OCI-LY7 (cell line): Measurements from ENCODE around the gene C1orf35.

Experiments
- CTCF ChIP-seq: fragments of 200-600 bp; sonication (generic); conservative IDR thresholded peaks from 2 replicates; pipeline ENCODE4 v1.5.1; 2014; ENCODE audit warnings: mild to moderate bottlenecking, antibody characterized with exemption, low read length, moderate library complexity, mixed read lengths
- EZH2phosphoT487 ChIP-seq: fragments of 200-600 bp; sonication (generic); IDR thresholded peaks from 2 replicates; pipeline ENCODE4 v1.6.1; 2018; ENCODE audit warnings: low read depth, borderline replicate concordance, mild to moderate bottlenecking, mixed run types, antibody characterized with exemption, low read length, moderate library complexity, mixed read lengths

GRCh38 chr1:228106800-228107054 lies 3.6 kb upstream of the C1orf35 start:
- TF ChIP-seq CTCF: no peak
- TF ChIP-seq EZH2phosphoT487: no peak
